Kidney epithelial cell (primary cell): Measurements from ENCODE around the gene GTF2H3. TPM values are rescaled to one million over a fixed set of nuclear protein-coding genes. Genes with fewer than 3 reads are reported as not detected.
"Not testable (repeated sequence)": the region's sequence is repeated elsewhere in the genome, so short reads cannot be mapped to it uniquely, and the experiment has no call there.

ENCODE experiments used
- DNase-seq: peaks from one replicate; pipeline ENCODE4 v3.0.0-alpha.2; 2010; ENCODE audit warnings: low read depth
- H3K27me3 ChIP-seq: 2 replicates; pipeline ENCODE4 v1.6.0; 2011; ENCODE audit warnings: low read length; ENCODE audit not compliant: control insufficient read depth, insufficient read depth
- H3K36me3 ChIP-seq: 2 replicates; pipeline ENCODE4 v1.5.1; 2011; ENCODE audit warnings: low read length; ENCODE audit not compliant: control insufficient read depth, insufficient read depth
- H3K4me3 ChIP-seq: 2 replicates; pipeline ENCODE4 v1.5.1; 2011; ENCODE audit warnings: low read depth, mild to moderate bottlenecking, control low read depth, low read length
- CTCF ChIP-seq: IDR thresholded peaks from 2 replicates; pipeline ENCODE4 v1.5.1; 2011; ENCODE audit warnings: mild to moderate bottlenecking, moderate library complexity, low read length, control low read depth, inconsistent platforms; ENCODE audit not compliant: insufficient read depth, poor library complexity, severe bottlenecking
- total RNA-seq: library from RNA; depleted of rRNA; stranded (reverse); fragments of >200 nt; gene quantifications from 2 replicates; pipeline ENCODE4 v1.2.3, GENCODE V29; 2015

The GTF2H3 gene
- total RNA-seq, 1 donor from 2014 or later: 35.9 TPM

GRCh38 chr12:123599310-123599709, 34.3 kb upstream of the GTF2H3 start:
- no peaks in the 10 kb centered on the region for H3K27me3 ChIP-seq
- H3K36me3 ChIP-seq: no peaks in the 10 kb centered on the region
- no peak for DNase-seq
- no peak overlapping the region for H3K4me3 ChIP-seq
- no peak for TF ChIP-seq CTCF

DNA sequence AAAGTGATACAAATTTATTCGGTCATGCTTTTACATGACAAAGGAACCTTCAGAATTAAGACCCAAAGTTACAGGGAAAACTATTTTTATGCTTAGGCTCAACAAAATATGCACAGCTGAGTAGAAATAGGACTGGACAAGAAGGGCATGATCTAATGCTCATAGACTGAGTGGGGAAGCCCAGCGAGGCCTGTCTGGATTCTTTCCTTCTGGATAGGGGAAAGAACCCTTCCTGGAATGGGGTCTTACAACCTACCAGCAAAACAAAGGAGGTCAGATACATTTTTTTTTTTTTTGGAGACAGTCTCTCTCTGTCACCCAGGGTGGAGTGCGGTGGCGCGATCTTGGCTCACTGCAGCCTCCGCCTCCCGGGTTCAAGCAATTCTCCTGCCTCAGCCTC, 33.9 kb upstream of the GTF2H3 start:
- no peaks in the 10 kb centered on the region for H3K36me3 ChIP-seq
- TF ChIP-seq CTCF: no peak
- H3K4me3 ChIP-seq: no peak overlapping the region
- H3K27me3 ChIP-seq: no peaks in the 10 kb centered on the region
- no peak for DNase-seq

- Histone ChIP-seq H3K36me3 (no peaks in the 10 kb centered on the region), H3K4me3 (peak within 1 kb of the TSS; percentile 93), H3K27me3 (no peaks in the 10 kb centered on the region)
- DNase-seq: no peak
- TF ChIP-seq CTCF: peak; percentile 37
These were observed 31.8 kb upstream of the GTF2H3 start, which contains the start of gene DDX55 for GRCh38 chr12:123601602-123602489. Gene DDX55, plus strand, starts transcription at chr12:123602099. Its CDS starts 50 bp downstream, at chr12:123602149.

DNA sequence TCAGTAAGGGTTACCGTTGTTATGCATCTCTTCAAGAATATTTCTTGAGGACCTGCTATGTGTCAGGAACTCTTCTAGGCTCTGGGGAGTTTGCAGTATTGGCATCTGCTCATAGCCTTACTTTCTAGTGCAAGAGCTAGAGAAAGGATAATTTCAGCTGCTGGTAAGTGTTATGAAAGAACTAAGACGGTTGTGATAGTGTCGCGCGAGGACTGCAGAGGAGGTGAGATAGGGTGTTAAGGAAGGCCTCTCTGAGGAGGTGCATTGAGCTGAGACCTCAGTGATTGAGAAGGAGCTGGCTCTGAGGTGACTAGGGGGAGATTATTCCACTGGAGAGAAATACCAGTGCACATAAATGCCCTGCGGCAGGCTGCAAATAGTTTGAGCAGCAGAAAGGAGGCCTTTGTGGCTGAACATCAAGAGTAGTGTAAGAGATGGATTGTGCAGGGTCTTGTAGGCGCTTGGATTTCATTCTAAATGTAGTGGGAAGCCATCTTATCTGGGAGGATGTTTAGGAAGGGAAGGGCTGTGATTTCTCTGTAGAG, 30.9 kb upstream of the GTF2H3 start:
- H3K4me3 ChIP-seq: peak overlapping the region; percentile 93
- no peaks in the 10 kb centered on the region for H3K27me3 ChIP-seq
- DNase-seq: no peak
- no peaks in the 10 kb centered on the region for H3K36me3 ChIP-seq
- no peak for TF ChIP-seq CTCF

- not testable (repeated sequence) for DNase-seq, H3K36me3 ChIP-seq, H3K4me3 ChIP-seq, H3K27me3 ChIP-seq
These were observed 30.1 kb upstream of the GTF2H3 start for GRCh38 chr12:123603495-123603894.

DNA sequence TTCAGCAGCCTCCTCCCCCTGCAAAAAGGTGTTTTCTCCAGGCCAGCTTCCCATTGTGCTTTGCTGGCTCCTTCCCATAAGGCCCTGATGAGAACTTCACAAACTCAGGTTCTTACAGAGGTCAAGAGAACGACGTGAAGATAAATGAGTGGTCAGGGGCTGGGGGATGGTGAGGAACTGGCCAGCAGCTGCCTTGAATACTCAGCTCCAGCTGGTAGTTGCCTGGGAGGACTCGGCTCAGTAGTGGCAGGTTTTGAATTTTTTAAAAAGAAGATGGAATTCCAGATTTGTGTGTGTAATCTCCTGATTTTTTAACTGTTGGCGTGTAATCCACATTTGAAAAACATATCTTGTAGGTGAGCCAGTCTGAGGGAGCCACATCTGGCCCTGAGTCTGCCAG, 25.9 kb upstream of the GTF2H3 start:
- no peak for TF ChIP-seq CTCF
- H3K27me3 ChIP-seq: no peaks in the 10 kb centered on the region
- H3K36me3 ChIP-seq: peaks cover 5% of the 10 kb centered on the region
- H3K4me3 ChIP-seq: no peak overlapping the region
- no peak for DNase-seq
